ENCODE measurements around the gene COCH. TPM values are rescaled to one million over a fixed set of nuclear protein-coding genes. Genes with fewer than 3 reads are reported as not detected.

COCH gene
- total RNA-seq, 1 donor from 2014 or later = 0.79 TPM

DNA sequence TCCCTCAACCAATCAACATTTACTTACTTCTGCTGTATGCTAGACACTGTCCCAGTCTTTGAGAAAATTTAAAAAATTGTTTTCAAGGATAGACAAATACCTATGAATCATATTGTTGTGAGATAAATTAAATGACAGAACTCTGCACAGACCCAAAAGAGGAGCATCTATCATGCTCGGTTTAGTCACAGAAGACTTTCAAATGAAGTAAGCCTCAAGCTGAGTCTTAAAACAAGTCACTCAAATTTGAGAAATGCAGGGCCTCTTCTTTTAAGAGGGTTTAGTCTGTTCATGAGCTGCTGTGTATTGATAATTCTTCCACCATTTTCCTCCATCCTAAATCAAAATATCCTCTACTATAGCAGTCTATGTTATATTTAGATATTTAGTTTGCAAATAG, 24.4 kb upstream of the COCH start:
- TF ChIP-seq, protein P1, sequence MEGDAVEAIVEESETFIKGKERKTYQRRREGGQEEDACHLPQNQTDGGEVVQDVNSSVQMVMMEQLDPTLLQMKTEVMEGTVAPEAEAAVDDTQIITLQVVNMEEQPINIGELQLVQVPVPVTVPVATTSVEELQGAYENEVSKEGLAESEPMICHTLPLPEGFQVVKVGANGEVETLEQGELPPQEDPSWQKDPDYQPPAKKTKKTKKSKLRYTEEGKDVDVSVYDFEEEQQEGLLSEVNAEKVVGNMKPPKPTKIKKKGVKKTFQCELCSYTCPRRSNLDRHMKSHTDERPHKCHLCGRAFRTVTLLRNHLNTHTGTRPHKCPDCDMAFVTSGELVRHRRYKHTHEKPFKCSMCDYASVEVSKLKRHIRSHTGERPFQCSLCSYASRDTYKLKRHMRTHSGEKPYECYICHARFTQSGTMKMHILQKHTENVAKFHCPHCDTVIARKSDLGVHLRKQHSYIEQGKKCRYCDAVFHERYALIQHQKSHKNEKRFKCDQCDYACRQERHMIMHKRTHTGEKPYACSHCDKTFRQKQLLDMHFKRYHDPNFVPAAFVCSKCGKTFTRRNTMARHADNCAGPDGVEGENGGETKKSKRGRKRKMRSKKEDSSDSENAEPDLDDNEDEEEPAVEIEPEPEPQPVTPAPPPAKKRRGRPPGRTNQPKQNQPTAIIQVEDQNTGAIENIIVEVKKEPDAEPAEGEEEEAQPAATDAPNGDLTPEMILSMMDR (IDR thresholded peaks at IDR 0.05; ENCODE audit: insufficient read depth, low read depth, low read length) = no peak
- TF ChIP-seq EZH2 (IDR thresholded peaks at IDR 0.05; ENCODE audit: insufficient read depth, low read length) = no peak
- H3K27me3 Mint-ChIP-seq (ENCODE audit: low read depth, unreplicated experiment) = peaks cover 4% of the 10 kb centered on the region
- H3K9me3 Mint-ChIP-seq (ENCODE audit: unreplicated experiment) = peaks cover 2% of the 10 kb centered on the region
- H3K27me3 ChIP-seq (ENCODE audit: insufficient read depth, low read length) = no peaks in the 10 kb centered on the region
- H3K36me3 ChIP-seq (ENCODE audit: insufficient read depth, low read length) = no peaks in the 10 kb centered on the region
- H3K27ac ChIP-seq (ENCODE audit: low read depth, low read length) = no peak overlapping the region
- DNase-seq (ENCODE audit: low read depth) (no peak), FAIRE-seq (no peak)
- H3K4me1 ChIP-seq (ENCODE audit: insufficient read depth, low read length) = no peaks in the 10 kb centered on the region
- no peaks in the 10 kb centered on the region for H3K9me3 ChIP-seq (ENCODE audit: insufficient read depth, low read depth, low read length)
- no peaks in the 10 kb centered on the region for H4K20me1 ChIP-seq (ENCODE audit: insufficient read depth, low read length)
- no peak overlapping the region for H2AFZ ChIP-seq (ENCODE audit: low read depth, low read length)
- H3K9ac ChIP-seq (ENCODE audit: low read length) = no peak overlapping the region
- H3K4me3 ChIP-seq (ENCODE audit: insufficient read depth, low read depth, low read length) = no peak overlapping the region
- H3K27ac Mint-ChIP-seq (ENCODE audit: unreplicated experiment) = no peak overlapping the region
- no peak overlapping the region for H3K4me2 ChIP-seq (ENCODE audit: low read length)
- H3K36me3 Mint-ChIP-seq (ENCODE audit: low read depth, unreplicated experiment) = no peaks in the 10 kb centered on the region
- no peak overlapping the region for H3K4me3 Mint-ChIP-seq (ENCODE audit: unreplicated experiment)
- no peaks in the 10 kb centered on the region for H3K79me2 ChIP-seq (ENCODE audit: insufficient read depth, low read length)
- no peaks in the 10 kb centered on the region for H3K4me1 Mint-ChIP-seq (ENCODE audit: low read depth, unreplicated experiment)

DNA sequence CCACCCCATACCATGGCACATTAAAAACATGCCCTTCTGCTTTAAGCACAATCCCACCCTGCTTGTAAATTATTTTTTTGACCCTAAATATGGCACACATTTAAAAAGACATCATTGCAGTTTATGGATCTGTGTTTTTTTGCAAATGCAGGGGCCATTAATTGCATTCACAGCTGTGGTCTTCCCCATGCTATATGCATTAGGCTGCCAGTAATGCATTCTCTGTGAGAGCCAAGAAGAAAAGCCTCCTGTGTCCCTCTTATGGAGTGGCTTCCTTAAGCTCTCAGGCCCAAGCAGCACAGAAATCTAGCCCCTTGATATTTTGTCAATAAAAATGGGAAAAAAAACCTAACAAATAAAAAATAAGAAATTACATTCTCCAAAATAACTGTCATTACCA, 20.4 kb upstream of the COCH start:
- H3K36me3 ChIP-seq (ENCODE audit: insufficient read depth, low read length) = no peaks in the 10 kb centered on the region
- H3K9me3 Mint-ChIP-seq (ENCODE audit: unreplicated experiment) = peaks cover 2% of the 10 kb centered on the region
- no peak overlapping the region for H3K4me3 Mint-ChIP-seq (ENCODE audit: unreplicated experiment)
- H3K4me2 ChIP-seq (ENCODE audit: low read length) = no peak overlapping the region
- no peaks in the 10 kb centered on the region for H3K4me1 ChIP-seq (ENCODE audit: insufficient read depth, low read length)
- no peaks in the 10 kb centered on the region for H4K20me1 ChIP-seq (ENCODE audit: insufficient read depth, low read length)
- H3K4me1 Mint-ChIP-seq (ENCODE audit: low read depth, unreplicated experiment) = no peaks in the 10 kb centered on the region
- no peaks in the 10 kb centered on the region for H3K9me3 ChIP-seq (ENCODE audit: insufficient read depth, low read depth, low read length)
- FAIRE-seq = peak; percentile 66
- no peak overlapping the region for H2AFZ ChIP-seq (ENCODE audit: low read depth, low read length)
- no peak overlapping the region for H3K27ac Mint-ChIP-seq (ENCODE audit: unreplicated experiment)
- H3K79me2 ChIP-seq (ENCODE audit: insufficient read depth, low read length) = no peaks in the 10 kb centered on the region
- H3K4me3 ChIP-seq (ENCODE audit: insufficient read depth, low read depth, low read length) = no peak overlapping the region
- DNase-seq (ENCODE audit: low read depth) = no peak
- no peak overlapping the region for H3K9ac ChIP-seq (ENCODE audit: low read length)
- H3K27ac ChIP-seq (ENCODE audit: low read depth, low read length) = no peak overlapping the region
- TF ChIP-seq, protein P1 (IDR thresholded peaks at IDR 0.05; ENCODE audit: insufficient read depth, low read depth, low read length) = no peak
- H3K27me3 ChIP-seq (ENCODE audit: insufficient read depth, low read length) = no peaks in the 10 kb centered on the region
- no peaks in the 10 kb centered on the region for H3K36me3 Mint-ChIP-seq (ENCODE audit: low read depth, unreplicated experiment)
- peaks cover 2% of the 10 kb centered on the region for H3K27me3 Mint-ChIP-seq (ENCODE audit: low read depth, unreplicated experiment)

DNA sequence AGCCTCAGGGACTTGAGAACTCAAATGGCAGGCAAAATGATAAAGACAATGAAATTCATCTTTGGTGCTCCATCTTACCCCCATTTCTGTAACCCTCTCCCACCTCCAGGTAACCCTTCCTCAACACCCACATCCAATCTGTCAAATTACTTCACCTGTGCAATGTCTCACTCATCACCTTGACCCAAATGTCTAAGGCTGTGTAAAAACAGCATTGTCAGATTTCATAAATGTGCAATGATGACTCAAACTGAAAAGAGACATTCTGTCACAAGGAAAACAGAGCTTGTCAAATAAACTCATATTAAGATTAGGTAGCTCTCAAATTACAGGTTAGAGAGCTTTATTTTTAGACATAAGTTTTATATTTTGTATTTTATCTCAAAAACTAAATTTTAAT, 19.9 kb upstream of the COCH start:
- no peaks in the 10 kb centered on the region for H3K79me2 ChIP-seq (ENCODE audit: insufficient read depth, low read length)
- no peak overlapping the region for H2AFZ ChIP-seq (ENCODE audit: low read depth, low read length)
- H3K9me3 ChIP-seq (ENCODE audit: insufficient read depth, low read depth, low read length) = no peaks in the 10 kb centered on the region
- no peak overlapping the region for H3K27ac ChIP-seq (ENCODE audit: low read depth, low read length)
- no peaks in the 10 kb centered on the region for H3K4me1 Mint-ChIP-seq (ENCODE audit: low read depth, unreplicated experiment)
- H3K27ac Mint-ChIP-seq (ENCODE audit: unreplicated experiment) = no peak overlapping the region
- H3K9me3 Mint-ChIP-seq (ENCODE audit: unreplicated experiment) = peaks cover 2% of the 10 kb centered on the region
- no peak overlapping the region for H3K9ac ChIP-seq (ENCODE audit: low read length)
- H3K27me3 ChIP-seq (ENCODE audit: insufficient read depth, low read length) = no peaks in the 10 kb centered on the region
- no peaks in the 10 kb centered on the region for H3K36me3 ChIP-seq (ENCODE audit: insufficient read depth, low read length)
- H3K4me3 Mint-ChIP-seq (ENCODE audit: unreplicated experiment) = no peak overlapping the region
- DNase-seq (ENCODE audit: low read depth) (no peak), FAIRE-seq (no peak)
- H4K20me1 ChIP-seq (ENCODE audit: insufficient read depth, low read length) = no peaks in the 10 kb centered on the region
- no peak overlapping the region for H3K4me2 ChIP-seq (ENCODE audit: low read length)
- no peaks in the 10 kb centered on the region for H3K4me1 ChIP-seq (ENCODE audit: insufficient read depth, low read length)
- H3K36me3 Mint-ChIP-seq (ENCODE audit: low read depth, unreplicated experiment) = no peaks in the 10 kb centered on the region
- H3K27me3 Mint-ChIP-seq (ENCODE audit: low read depth, unreplicated experiment) = peaks cover 2% of the 10 kb centered on the region
- TF ChIP-seq, protein P1 (IDR thresholded peaks at IDR 0.05; ENCODE audit: insufficient read depth, low read depth, low read length) = no peak
- no peak for TF ChIP-seq EZH2 (IDR thresholded peaks at IDR 0.05; ENCODE audit: insufficient read depth, low read length)
- H3K4me3 ChIP-seq (ENCODE audit: insufficient read depth, low read depth, low read length) = no peak overlapping the region
